DMS 273 (cell line): ENCODE data around the gene SASH1.

ENCODE experiments used
- DNase-seq: peaks from one replicate; lab custom pipeline; 2025; ENCODE audit not compliant: unreplicated experiment; lab: John Stamatoyannopoulos, UW

SASH1 gene

DNA sequence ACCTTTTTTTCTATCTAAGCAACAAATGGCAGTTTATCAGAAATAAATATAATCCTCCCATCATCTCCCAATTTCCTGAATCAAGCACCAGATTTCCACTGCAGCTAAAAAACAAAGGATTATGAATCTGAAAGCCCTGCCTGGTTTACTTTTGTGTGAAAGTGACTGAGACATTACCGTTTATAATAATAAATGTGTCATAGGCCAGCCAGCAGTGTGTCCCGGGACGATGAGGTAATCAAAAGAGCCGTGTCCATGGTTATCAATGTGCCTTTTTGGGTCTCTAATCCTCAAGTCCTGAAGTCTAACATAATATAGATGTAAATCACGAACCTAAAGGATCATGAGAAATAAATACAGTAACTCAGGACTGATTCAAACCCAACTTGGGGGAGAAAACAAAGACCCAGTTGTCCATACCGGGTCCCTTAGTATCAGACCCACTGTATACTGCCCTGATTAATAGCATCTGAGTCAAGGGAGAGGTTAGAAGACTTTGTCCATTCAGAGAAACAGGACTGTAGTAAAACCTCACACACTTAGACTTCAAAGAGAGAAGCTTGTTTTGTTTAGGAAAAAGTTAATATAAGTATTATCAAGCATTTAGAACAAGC lies 149.1 kb downstream of the SASH1 start:
- DNase-seq = no peak

DNA sequence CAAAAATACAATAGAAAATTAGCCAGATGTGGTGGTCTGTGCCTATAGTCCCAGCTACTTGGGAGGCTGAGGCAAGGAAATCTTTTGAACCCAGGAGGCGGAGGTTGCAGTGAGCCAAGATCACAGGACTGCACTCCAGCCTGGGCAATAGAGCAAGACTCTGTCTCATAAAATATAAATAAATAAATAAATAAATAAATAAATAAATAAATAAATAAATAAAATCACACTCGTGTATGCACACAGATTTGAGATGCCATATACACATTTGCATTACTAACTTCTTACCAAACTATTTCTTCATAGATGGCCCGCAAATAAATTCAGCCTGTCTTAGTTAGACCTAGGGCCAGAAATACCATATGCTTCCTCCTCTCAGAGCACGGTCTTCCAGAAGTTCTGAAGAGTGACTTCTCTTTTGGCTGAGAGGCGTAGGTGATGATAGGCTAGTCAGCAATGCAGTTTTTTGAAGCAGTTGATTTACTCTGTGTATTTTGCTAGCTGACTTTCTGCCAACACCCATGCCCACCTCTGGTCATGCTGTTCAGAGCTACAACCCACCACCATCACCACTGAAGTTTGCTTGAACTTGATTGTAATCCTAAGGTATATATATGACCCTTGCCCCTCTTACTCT lies 150.1 kb downstream of the SASH1 start:
- no peak for DNase-seq

DNA sequence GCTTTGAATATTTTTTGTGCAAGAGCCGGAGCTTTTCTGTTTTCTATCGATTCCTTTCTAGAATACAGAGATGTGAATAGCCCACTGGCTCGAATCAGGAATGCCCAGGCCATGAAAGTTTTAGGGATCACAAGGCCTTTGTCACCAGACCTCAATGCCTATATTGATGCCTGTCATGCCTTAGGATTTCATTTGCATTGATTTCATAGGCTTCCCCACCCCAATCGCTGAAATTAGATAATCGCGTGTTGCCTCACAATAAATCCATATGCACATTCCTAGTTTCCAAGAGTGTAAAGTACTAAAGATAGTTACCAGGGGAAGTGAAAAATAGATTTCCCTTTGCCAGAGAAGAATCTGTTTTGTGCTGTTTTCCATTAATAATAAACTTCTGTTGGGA lies 150.8 kb downstream of the SASH1 start:
- no peak for DNase-seq

DNA sequence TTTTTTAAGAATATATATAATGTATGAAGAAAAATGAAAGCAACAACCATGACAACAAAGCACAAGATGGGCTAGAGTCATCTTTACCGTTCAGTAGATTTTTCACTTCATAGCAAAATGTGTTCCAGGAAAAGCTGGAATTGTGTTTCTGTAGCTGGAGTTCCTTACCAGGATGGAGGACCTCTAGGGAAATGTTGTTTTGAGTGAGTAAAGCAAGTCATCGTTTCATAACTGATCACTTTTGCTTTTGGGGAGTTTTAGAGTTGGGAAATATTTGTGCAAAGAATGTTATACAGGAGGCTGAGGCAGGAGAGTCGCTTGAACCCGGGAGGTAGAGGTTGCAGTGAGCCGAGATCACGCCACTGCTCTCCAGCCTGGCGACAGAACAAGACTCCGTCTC lies 151.6 kb downstream of the SASH1 start:
- no peak for DNase-seq

DNA sequence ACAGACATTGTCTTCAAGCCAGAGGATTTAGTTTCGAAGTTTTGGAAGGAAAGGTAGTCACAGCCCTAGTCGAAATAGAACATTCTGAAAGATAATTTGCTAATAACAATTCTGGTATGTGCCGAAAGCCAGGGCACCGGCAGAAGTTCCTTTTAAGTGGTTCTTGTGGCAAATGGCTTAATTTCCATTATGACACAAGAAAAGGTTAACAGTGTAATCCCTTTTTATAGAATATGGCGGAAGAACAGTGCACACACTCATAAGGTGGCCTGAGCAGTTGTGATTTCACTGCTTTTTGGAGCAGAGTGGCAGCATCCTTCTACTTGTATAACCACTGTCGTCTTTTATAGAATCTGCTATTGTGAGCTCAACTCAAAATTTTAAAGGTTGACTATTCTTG lies 152.4 kb downstream of the SASH1 start:
- DNase-seq = no peak

DNA sequence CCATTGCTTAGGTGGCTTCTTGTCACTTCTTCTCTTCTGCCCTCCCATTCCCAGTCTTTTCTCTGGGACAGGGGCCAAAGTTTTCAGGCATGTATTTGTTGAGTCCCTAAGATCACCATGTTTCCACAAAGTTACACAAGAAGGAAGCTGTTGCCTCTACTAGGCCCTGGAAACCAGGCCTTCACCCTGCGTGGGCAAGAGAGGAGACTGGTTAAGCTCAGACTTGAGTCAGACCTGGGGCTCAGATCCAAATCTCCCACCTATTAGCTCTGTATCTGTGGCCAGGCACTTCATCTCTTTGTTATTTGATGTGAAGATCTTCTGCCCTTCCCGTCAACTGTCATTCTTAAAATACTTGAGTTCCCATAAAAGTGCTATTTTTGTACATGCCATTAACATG lies 154.6 kb downstream of the SASH1 start:
- DNase-seq = no peak

DNA sequence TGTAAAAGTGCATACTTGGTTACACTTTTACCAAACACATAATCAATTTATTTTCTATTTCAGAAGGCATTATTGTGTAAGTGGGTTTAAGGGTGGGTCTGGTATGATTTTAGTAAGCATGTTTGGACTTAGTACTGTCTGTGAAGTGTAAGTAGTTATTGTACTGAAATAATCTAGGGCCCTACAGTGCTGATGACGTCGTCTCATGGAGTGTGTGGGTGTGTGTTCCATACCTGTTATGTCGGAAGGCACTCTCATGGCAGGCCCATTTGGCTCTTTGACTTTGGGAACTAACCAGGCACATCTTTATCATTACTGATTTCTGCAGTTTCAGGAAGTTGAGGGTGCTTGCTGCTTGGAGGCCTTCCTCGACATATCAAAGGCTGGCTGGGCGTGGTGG lies 155.1 kb downstream of the SASH1 start:
- no peak for DNase-seq

DNA sequence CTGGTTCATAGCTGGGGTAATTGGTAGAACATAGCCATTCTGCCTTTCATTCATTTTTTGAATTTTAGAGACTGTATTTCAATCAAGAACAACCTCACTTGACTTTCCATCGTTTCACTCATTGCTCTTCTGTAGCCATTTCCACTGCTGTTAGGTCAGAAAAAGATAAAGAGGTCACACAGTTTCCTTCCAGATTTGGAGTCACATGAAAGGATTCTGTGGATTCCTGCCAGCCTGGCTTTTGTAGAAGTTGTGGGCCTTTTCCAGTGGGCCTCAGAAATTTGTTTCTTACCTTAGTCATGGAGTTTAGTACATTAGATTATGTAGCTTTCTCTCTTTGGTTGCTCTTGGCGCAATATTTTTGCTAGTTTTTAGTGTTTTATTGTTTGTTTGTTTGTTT lies 157.8 kb downstream of the SASH1 start:
- DNase-seq = no peak

DNA sequence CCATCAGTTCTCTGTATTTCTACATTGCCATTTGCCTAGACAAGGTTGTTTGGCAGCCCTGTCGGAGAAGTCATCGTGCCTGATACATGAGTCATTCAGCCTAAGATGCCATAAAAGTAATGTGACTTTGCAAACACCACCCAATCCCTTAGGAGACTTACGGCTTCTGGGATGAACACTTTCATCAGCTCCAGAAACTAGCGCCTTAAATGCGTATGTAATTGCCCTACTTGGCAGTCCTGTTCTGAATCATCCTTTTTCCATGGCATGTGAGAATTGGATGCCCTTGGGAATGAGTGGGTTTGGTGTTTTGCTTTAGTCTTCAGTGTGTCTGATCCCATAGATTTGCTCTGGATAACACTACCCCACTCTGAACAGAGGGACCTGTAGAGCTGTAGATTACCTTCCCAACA lies 158.5 kb downstream of the SASH1 start:
- DNase-seq = no peak

DNA sequence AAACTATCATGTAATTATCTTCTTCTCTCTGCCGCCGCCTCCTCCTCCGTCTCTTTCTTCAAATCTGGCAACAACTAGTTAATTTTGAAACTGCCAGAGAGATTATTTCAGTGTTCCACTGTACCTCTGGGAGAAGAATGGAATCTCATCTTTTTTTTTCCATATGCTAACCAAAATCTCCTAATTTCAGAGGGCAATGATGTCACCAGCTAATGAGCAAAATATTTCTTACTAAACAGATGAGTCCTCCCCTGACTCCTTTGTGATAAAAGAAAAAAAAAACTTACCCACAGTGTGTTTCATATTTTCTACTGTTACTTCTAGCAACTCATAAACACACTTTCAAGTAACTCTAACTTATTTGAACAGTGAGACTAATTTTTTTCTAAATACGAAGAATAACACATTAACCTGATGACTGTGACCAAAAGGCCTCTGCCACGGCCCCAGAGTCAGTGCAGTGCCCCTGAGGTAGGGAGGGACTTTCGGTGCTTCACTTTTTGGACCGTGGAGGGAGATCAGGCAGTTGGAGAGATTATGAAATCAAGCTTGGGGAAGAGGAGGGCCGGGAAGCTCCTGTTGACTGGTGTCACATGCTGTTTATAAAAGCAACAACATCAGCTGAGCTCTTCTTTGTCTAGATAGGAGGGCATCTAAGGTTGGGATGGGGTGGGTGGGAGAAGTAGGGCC lies 159.6 kb downstream of the SASH1 start:
- no peak for DNase-seq

DNA sequence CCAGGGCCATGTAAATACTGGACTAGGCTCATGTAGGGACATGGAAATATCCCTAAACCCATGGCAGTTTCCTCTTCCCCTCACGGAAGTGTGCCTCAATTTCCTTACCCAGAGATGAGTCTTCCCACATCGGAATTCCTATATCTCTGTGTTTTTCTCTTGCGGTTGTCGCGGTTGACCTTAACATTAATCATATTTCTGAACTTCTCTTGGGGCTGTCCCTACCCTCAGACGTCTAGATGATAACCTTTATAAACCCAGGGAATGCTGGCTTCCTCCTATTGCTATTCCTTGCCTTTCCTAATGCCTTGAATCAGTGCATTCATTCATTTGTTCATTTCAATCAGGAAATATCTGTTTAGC lies 160.1 kb downstream of the SASH1 start:
- no peak for DNase-seq

DNA sequence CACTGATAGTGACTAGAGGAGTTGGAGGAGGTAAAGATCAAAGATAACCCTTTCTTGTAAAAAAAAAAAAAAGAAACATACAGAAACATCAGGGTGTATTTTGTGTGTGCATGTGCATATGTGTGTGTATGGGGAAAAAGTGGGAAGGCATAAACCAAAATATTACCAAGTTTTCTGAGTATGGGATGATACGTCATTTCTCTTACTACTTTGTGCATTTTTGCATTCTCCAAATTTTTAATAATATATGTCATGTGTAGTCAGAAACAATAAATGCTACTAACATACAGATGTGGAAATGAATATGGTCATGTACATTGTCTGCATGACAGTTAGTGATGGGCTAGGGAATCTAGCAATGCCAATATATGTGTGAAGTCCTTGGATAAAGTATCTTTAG lies 161.1 kb downstream of the SASH1 start:
- DNase-seq = no peak

DNA sequence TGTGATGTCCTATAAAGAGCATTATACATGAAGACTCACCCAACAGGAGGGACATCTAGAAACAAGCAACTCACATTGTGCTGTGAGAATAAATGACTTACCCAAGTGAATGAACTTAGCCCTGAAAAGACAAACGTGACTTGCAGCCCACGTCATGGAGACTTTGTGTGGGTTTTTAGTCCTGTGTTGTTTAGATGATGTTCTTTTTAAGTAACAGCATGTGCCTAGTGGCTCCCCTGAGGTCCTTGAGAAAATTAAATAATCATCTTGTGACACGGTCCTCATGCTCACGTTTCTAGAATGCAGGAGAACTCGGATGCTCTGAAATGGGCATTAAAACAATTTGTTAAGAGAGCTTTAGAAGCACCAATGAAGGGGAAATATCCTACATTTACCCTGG lies 165.1 kb downstream of the SASH1 start:
- DNase-seq = peak; percentile 23

DNA sequence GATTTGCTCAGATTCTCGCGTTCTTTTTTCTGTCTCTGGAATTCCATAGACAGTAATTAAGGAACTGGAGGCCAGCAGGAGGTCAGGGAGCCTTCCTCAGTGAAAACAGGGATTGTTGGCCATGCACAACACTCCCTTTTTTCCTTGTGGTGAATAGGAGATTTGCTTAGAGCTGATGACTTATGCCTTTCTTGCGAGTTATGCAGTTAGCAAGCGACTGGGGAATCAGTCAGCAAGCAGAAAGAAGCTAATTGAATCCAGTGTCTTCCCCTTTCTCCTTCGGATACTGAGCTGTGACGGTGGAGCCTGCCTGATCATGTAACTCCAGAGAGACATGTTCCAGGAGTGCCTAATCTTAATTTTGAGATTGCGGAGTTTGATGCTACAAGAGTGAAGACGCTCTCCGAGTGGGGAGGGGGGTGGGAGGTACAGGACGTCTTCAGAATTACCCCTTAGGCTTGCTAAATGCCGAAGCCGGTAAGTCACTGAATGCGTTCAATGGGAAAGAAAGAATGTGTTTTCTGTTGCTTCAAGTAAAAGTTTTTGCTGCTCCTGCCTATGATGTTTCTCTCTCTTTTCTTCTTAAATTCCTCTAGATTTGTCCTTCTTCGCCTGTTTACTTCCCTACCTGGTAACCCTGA lies 165.9 kb downstream of the SASH1 start:
- peak; percentile 46 for DNase-seq

DNA sequence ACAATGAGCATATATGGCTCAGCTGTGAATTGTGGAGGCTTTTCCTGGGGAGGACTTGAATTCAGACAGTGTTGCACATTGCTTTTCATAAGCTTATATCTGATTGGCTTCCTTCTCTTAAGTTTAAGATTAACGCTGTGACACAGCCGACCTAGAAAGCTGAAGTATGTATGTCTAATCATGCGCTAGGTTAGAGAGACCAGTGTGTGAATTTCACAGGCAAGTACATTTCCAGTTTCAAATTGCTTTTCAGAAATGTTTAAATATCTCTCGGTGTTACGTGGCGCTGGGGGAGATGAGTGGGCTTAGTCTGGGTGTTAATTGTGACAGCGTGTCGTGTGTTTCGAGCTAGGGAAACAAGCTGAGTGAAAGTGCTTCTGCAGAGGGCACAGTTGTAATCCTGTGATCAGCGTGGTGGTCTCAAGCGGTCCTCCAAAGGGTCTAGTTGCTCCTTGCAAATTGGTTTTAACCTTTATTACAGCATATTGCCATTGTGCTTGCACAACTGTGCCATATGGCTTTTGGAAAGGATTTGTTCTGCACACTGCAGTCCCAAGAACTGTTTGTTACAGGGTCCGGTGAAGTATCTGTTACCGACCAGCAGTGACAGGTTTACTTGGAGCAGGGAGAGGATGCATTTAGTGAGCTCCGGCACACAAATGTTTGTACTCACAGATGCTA lies 166.6 kb downstream of the SASH1 start:
- DNase-seq = peak; percentile 83

DNA sequence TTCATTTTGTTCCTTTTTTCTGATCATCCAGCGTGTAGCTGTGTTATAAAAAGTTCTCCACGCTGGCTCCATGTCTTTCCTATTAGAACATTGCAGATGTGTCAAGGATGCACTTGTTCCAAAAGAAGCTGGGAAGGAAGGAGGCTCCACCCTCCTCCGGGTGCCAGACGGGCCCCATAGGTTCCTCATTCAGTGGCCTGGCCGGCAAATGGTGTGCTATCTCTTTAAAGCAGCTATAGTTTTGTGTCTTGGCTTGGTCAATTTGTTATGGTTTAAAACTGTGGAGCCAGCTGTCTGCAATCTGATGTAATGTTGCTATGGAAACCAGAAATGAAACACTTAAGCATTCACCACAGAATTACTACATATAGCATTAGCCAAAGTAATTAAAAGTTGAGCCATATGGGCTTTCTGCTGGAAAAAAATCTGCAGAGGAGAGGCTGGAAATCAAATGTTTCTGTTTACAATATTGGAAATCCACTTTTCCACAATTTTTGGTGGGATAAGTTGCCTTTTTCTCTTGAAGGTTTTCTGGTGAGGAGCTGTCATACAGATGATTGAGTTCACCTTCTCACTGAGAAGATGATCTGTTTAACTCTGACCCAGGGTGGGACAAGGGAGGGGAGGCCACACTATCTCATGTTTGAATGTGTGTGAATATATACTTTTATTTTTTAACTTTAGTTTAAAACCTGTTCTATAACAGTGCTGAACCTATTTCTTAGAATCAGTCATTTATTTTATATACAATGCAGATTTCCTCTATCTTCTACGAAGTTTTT lies 167.4 kb downstream of the SASH1 start:
- DNase-seq = peak; percentile 94

DNA sequence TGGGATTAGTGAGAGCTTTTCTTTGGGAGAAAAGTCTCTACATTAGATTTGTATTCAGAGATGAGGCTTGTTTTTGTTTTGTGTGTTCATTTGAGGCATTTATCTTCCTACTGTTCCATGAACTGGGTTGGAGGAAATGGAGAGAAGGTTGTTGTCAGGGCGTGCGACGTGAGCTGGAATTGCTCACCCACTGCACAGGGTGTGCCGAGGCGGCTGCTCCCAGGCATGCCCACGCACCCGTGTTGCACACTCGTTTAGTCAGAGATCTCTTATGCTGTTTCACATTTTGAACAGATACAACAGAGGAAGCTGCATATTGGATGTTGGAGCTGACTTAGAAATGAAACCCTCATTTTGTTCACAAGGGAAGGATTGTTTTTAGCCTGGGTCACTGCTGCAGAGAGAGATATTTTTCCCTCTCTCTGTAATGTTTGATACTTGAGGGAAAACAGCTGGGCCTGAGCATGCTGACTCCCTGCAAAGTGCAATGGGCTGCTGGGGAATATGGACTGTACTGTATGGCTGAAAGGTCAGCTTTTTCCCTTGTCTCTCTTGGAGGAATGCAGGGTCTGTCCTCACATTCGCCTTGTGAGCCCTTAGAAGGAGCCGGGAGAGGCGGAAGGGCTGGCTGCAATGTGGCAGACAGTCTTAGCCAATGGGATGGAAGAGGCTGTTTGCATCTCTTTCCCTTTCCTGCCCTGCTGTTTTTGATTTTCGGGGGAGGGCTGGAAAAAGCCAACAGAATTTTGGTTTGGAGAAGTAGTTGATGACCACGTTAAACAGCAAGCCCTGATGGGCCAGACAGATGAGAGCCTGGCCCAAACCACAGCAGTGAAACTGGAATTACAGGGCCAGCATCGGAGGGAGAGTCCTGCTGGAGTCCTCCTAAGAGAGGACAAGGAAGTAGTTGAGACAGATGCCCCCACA lies 170.8 kb downstream of the SASH1 start:
- DNase-seq = no peak

DNA sequence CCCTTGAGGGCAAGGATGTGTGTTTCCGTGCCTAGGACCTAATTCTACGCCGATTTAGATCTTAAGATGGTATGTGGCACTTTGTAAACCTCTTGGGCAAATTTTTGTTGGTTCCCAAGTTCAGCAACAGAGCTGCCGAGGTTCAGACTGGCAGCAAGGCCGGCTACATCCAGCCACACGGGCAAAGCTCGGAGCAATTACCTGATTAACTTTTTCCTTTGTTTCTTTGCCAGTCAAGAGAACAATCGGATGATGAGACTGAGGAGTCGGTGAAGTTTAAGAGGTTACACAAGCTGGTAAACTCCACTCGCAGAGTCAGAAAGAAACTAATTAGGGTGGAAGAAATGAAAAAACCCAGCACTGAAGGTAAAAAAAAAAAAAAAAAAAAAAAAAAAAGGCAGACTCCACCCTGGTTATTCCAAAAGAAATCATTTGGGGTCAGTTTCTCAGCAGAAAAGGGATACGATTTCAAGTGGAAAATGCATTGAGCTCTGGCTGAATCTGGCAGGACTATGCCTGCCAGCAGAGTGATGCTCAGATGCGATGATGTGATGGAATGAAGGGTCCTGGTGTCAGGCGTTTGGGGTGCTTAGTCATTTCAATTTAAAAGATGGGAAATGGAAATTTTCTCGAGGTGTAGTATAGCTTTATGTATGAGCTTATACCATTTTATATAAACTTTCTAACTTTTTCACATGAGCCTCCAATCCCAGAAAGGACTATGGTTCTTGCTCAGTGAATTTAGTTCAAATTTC lies 171.6 kb downstream of the SASH1 start:
- no peak for DNase-seq

DNA sequence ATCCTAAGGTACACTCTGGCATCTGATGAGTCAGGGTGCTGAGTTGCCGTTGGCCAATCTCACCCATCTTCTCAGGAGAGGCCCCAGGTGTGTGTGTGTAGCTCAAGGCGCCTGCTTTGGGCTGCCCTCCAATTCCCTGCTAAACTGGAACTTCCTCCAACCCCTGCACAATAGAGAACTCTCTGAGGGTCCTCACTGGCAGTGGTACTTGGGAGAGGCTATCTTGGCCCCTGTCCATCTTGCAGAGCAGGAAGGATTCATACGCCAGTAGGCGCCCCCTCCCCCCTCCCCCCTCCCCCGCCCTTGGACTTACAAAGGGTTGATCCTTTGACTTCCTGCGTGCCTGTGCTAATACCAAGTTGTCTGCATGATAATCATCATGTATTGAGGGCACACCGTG lies 173.6 kb downstream of the SASH1 start:
- no peak for DNase-seq
